HCT116 (cell line): ENCODE data around the gene CHCHD3. TPM values are rescaled to one million over a fixed set of nuclear protein-coding genes. Genes with fewer than 3 reads are reported as not detected.

Experiments used
- ATAC-seq: fragments of 200-7000 bp; cut with Tn5 transposase; 2 replicates; pipeline ENCODE4 v1.9.1; 2020; ENCODE audit warnings: mild to moderate bottlenecking, moderate library complexity
- BruUV-seq: library from RNA; stranded (reverse); fragments of 400-500 nt; replicated peaks from 2 replicates; lab custom pipeline; 2021; lab: Mats Ljungman, UMichigan
- CTCF ChIA-PET: fragments of 300-600 bp; sonication (Branson Sonifier 250); formaldehyde crosslinking; loops from one replicate; lab custom pipeline; 2021; ENCODE audit warnings: antibody characterized with exemption; lab: Charles Lee
- POLR2A ChIA-PET: fragments of 300-600, 350-600 bp; sonication (Branson Sonifier 250); formaldehyde crosslinking; loops from one replicate; lab custom pipeline; 2021; ENCODE audit warnings: antibody characterized with exemption; lab: Charles Lee
- RAD21 ChIA-PET, 2 experiments: fragments of 300-600 bp; sonication (Branson Sonifier 250); formaldehyde crosslinking; loops; one replicate each; lab custom pipeline; 2023; ENCODE audit warnings: low total read pairs in 2 of 2; ENCODE audit not compliant: uncharacterized antibody in 2 of 2, unreplicated experiment in 2 of 2, low non-redundant PET in 1 of 2; lab: Charles Lee
- DNase-seq: peaks from one replicate; pipeline ENCODE4 v3.0.0-alpha.2; 2010; ENCODE audit warnings: low read depth, low spot score
- H2AFZ ChIP-seq: fragments of 200-600 bp; shearing (Covaris generic), sonication (generic); 2 replicates; pipeline ENCODE4 v1.6.1; 2017; ENCODE audit warnings: low read depth, mixed run types, mixed read lengths, antibody characterized with exemption, low read length; ENCODE audit not compliant: poor library complexity, severe bottlenecking
- H3K27ac ChIP-seq: 2 replicates; pipeline ENCODE4 v1.5.1; 2012; ENCODE audit warnings: low read depth, low read length
- H3K27me3 ChIP-seq: fragments of 200-600 bp; sonication (generic); 2 replicates; pipeline ENCODE4 v1.6.1; 2016; ENCODE audit warnings: mixed run types, low read length, mixed read lengths; ENCODE audit not compliant: insufficient read depth
- H3K36me3 ChIP-seq, 2 experiments: fragments of 200-500 bp in 1 of 2; fragments of 200-600 bp in 1 of 2; sonication (Bioruptor generic) in 1 of 2; sonication (generic) in 1 of 2; 2 replicates each; pipeline versions ENCODE4 v1.5.1 to v1.6.1; 2014 to 2016; ENCODE audit warnings: low read length in 2 of 2, inconsistent platforms in 1 of 2, mixed read lengths in 1 of 2, mixed run types in 1 of 2; ENCODE audit not compliant: insufficient read depth in 2 of 2, control insufficient read depth in 1 of 2
- H3K4me1 ChIP-seq, 2 experiments: fragments of 200-600 bp in 1 of 2; sonication (generic) in 1 of 2; 2 replicates each; pipeline versions ENCODE4 v1.5.1 to v1.6.1; 2012 to 2017; ENCODE audit warnings: low read length in 2 of 2, inconsistent platforms in 1 of 2, mild to moderate bottlenecking in 1 of 2, mixed read lengths in 1 of 2, mixed run types in 1 of 2, moderate library complexity in 1 of 2; ENCODE audit not compliant: insufficient read depth in 2 of 2, control insufficient read depth in 1 of 2
- H3K4me2 ChIP-seq: fragments of 200-600 bp; sonication (generic); 2 replicates; pipeline ENCODE4 v1.6.1; 2017; ENCODE audit warnings: mixed run types, low read length, mixed read lengths
- H3K4me3 ChIP-seq, 2 experiments: fragments of 200-600 bp in 1 of 2; sonication (generic) in 1 of 2; replicated peaks in 1 of 2; 2 replicates each; pipeline ENCODE4 v1.5.1; 2011 to 2016; ENCODE audit warnings: low read length in 2 of 2, control low read depth in 1 of 2, low read depth in 1 of 2, mild to moderate bottlenecking in 1 of 2, mixed read lengths in 1 of 2, mixed run types in 1 of 2
- H3K79me2 ChIP-seq: fragments of 200-600 bp; sonication (generic); 2 replicates; pipeline ENCODE4 v1.6.1; 2017; ENCODE audit warnings: mild to moderate bottlenecking, mixed run types, low read length, moderate library complexity, mixed read lengths; ENCODE audit not compliant: insufficient read depth
- H3K9ac ChIP-seq: fragments of 200-600 bp; sonication (generic); 2 replicates; pipeline ENCODE4 v1.6.1; 2016; ENCODE audit warnings: low read length, mixed read lengths
- H3K9me2 ChIP-seq: fragments of 200-600 bp; sonication (generic), shearing (Covaris generic); 2 replicates; pipeline ENCODE4 v1.6.1; 2017; ENCODE audit warnings: mixed run types, mild to moderate bottlenecking, moderate library complexity; ENCODE audit not compliant: insufficient read depth
- H3K9me3 ChIP-seq, 2 experiments: fragments of 200-500 bp in 1 of 2; fragments of 200-600 bp in 1 of 2; sonication (Bioruptor generic) in 1 of 2; sonication (generic) in 1 of 2; 2 replicates each; pipeline ENCODE4 v1.6.1; 2014 to 2017; ENCODE audit warnings: low read length in 2 of 2, mixed read lengths in 2 of 2, inconsistent platforms in 1 of 2, low read depth in 1 of 2, mild to moderate bottlenecking in 1 of 2, mixed run types in 1 of 2, moderate library complexity in 1 of 2; ENCODE audit not compliant: control insufficient read depth in 1 of 2, insufficient read depth in 1 of 2
- H4K20me1 ChIP-seq: fragments of 200-600 bp; sonication (generic), shearing (Covaris generic); 2 replicates; pipeline ENCODE4 v1.6.1; 2017; ENCODE audit warnings: mixed run types, mild to moderate bottlenecking, moderate library complexity; ENCODE audit not compliant: insufficient read depth
- CBX3 ChIP-seq: IDR thresholded peaks from 2 replicates; pipeline ENCODE4 v1.6.1; 2012; ENCODE audit warnings: low read depth
- CEBPB ChIP-seq: IDR thresholded peaks from 2 replicates; pipeline ENCODE4 v1.6.1; 2012; ENCODE audit warnings: low read depth
- EGR1 ChIP-seq: IDR thresholded peaks from 2 replicates; pipeline ENCODE4 v1.6.1; 2012; ENCODE audit warnings: low read depth
- ELF1 ChIP-seq: IDR thresholded peaks from 2 replicates; pipeline ENCODE4 v1.6.1; 2012; ENCODE audit warnings: low read depth, borderline replicate concordance
- EZH2phosphoT487 ChIP-seq: fragments of 200-600 bp; IDR thresholded peaks from 2 replicates; pipeline ENCODE4 v1.6.1; 2018; ENCODE audit warnings: antibody characterized with exemption, borderline replicate concordance
- FOSL1 ChIP-seq: IDR thresholded peaks from 2 replicates; pipeline ENCODE4 v1.6.1; 2012; ENCODE audit warnings: low read depth
- JUND ChIP-seq: IDR thresholded peaks from 2 replicates; pipeline ENCODE4 v1.6.1; 2012
- MAX ChIP-seq: IDR thresholded peaks from 2 replicates; pipeline ENCODE4 v1.6.1; 2012
- POLR2A ChIP-seq: IDR thresholded peaks from 2 replicates; pipeline ENCODE4 v1.7.0; 2011; ENCODE audit warnings: borderline replicate concordance; ENCODE audit not compliant: insufficient read depth, insufficient read length; ENCODE audit errors: extremely low read depth
- RAD21 ChIP-seq: IDR thresholded peaks from 2 replicates; pipeline ENCODE4 v1.6.1; 2012; ENCODE audit warnings: low read depth, mild to moderate bottlenecking
- SIN3A ChIP-seq: IDR thresholded peaks from 2 replicates; pipeline ENCODE4 v1.6.1; 2012; ENCODE audit warnings: low read depth
- SP1 ChIP-seq: IDR thresholded peaks from 2 replicates; pipeline ENCODE4 v1.6.1; 2012; ENCODE audit warnings: low read depth
- SRF ChIP-seq: IDR thresholded peaks from 2 replicates; pipeline ENCODE4 v1.6.1; 2012; ENCODE audit warnings: low read depth
- TCF7L2 ChIP-seq: IDR thresholded peaks from 2 replicates; pipeline ENCODE4 v1.7.0; 2011; ENCODE audit warnings: borderline replicate concordance, inconsistent platforms; ENCODE audit not compliant: insufficient read depth, insufficient read length; ENCODE audit errors: extremely low read depth
- YY1 ChIP-seq: IDR thresholded peaks from 2 replicates; pipeline ENCODE4 v1.6.1; 2011; ENCODE audit warnings: low read length, low read depth, moderate library complexity, mild to moderate bottlenecking; ENCODE audit not compliant: insufficient replicate concordance; ENCODE audit errors: extremely low read depth
- ZBTB33 ChIP-seq: IDR thresholded peaks from 2 replicates; pipeline ENCODE4 v1.6.1; 2011; ENCODE audit warnings: mild to moderate bottlenecking, low read length, moderate library complexity; ENCODE audit not compliant: insufficient replicate concordance; ENCODE audit errors: extremely low read depth
- ZFX ChIP-seq: fragments of 450-650 bp; IDR thresholded peaks from 2 replicates; pipeline ENCODE4 v1.6.1; 2017
- intact Hi-C: fragments of 100-400 bp; cut with micrococcal nuclease; formaldehyde crosslinking; loops from 2 replicates; pipeline ENCODE4 v1.10.0; 2022
- total RNA-seq: library from RNA; stranded (reverse); gene quantifications from one replicate; pipeline ENCODE4 v1.2.1, GENCODE V29; 2021; ENCODE audit not compliant: unreplicated experiment
- TF ChIP-seq, protein P1 (sequence below): IDR thresholded peaks from 2 replicates; pipeline ENCODE4 v1.6.1; 2012
- TF ChIP-seq, protein P2 (sequence below), 3 experiments: fragments of 200-600 bp in 1 of 3; sonication (generic) in 1 of 3; IDR thresholded peaks in 2 of 3; conservative IDR thresholded peaks in 1 of 3; 2 replicates each; pipeline ENCODE4 v1.5.1; 2012 to 2017; ENCODE audit warnings: low read depth in 2 of 3, low read length in 2 of 3, antibody characterized with exemption in 1 of 3, borderline replicate concordance in 1 of 3, control low read depth in 1 of 3, mild to moderate bottlenecking in 1 of 3, mixed read lengths in 1 of 3, mixed run types in 1 of 3, moderate library complexity in 1 of 3; ENCODE audit not compliant: insufficient read depth in 1 of 3
- TF ChIP-seq, protein P3 (sequence below): IDR thresholded peaks from 2 replicates; pipeline ENCODE4 v1.6.1; 2012; ENCODE audit warnings: low read depth

Gene CHCHD3
- total RNA-seq, 1 experiment from 2014 or later: 73.5 TPM

DNA sequence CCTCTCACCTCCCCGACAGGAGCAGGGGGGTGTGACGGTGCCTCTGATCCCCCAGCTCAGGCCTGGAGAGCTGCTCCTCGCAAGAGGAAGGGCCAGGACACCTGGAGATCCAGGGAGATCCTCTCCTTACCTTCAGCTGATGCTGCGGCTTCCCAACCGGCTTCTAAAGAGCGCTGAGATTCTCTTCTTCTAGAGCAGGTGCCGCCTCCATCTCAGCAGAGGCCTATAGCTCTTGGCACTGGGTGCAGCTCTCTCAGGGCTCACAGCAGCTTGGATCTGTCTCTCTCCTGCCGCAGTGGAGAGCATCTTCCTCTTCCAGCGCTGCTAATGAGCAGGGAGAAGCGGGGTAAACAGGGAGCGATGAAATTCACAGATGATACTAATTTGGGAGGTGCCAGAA lies 316.0 kb downstream of the CHCHD3 start:
- H3K27me3 ChIP-seq: no peaks in the 10 kb centered on the region
- BruUV-seq: no TSS peak
- ChIA-PET CTCF (no interaction called here), RAD21 (no interaction called here), POLR2A (no interaction called here)
- H3K9me2 ChIP-seq: no peaks in the 10 kb centered on the region
- H3K4me2 ChIP-seq: no peak overlapping the region
- ATAC-seq: no peak
- no peak overlapping the region for H3K27ac ChIP-seq
- H3K79me2 ChIP-seq: no peaks in the 10 kb centered on the region
- no peaks in the 10 kb centered on the region for H3K36me3 ChIP-seq
- no peak for DNase-seq
- no peak overlapping the region for H3K4me3 ChIP-seq
- H3K9ac ChIP-seq: no peak overlapping the region
- no peaks in the 10 kb centered on the region for H4K20me1 ChIP-seq
- no peaks in the 10 kb centered on the region for H3K4me1 ChIP-seq
- no peak overlapping the region for H2AFZ ChIP-seq
- intact Hi-C loops: no loop called here
- no peaks in the 10 kb centered on the region; a peak in 1 of 4 replicates for H3K9me3 ChIP-seq
- TF ChIP-seq TCF7L2 (no peak), SIN3A (no peak), FOSL1 (no peak), ZBTB33 (no peak), ELF1 (no peak), CEBPB (no peak), EGR1 (no peak), MAX (no peak), POLR2A (no peak), SRF (no peak), JUND (no peak), CBX3 (no peak), SP1 (no peak), EZH2phosphoT487 (no peak), YY1 (no peak), ZFX (no peak), RAD21 (no peak)
- TF ChIP-seq, protein P1, sequence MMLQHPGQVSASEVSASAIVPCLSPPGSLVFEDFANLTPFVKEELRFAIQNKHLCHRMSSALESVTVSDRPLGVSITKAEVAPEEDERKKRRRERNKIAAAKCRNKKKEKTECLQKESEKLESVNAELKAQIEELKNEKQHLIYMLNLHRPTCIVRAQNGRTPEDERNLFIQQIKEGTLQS: no peak
- TF ChIP-seq, protein P2, sequence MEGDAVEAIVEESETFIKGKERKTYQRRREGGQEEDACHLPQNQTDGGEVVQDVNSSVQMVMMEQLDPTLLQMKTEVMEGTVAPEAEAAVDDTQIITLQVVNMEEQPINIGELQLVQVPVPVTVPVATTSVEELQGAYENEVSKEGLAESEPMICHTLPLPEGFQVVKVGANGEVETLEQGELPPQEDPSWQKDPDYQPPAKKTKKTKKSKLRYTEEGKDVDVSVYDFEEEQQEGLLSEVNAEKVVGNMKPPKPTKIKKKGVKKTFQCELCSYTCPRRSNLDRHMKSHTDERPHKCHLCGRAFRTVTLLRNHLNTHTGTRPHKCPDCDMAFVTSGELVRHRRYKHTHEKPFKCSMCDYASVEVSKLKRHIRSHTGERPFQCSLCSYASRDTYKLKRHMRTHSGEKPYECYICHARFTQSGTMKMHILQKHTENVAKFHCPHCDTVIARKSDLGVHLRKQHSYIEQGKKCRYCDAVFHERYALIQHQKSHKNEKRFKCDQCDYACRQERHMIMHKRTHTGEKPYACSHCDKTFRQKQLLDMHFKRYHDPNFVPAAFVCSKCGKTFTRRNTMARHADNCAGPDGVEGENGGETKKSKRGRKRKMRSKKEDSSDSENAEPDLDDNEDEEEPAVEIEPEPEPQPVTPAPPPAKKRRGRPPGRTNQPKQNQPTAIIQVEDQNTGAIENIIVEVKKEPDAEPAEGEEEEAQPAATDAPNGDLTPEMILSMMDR (IDR thresholded peaks at IDR 0.05 in 2 of 3, conservative IDR thresholded peaks at IDR 0.05 in 1 of 3; ENCODE audit: borderline replicate concordance in 1 of 3, insufficient read depth in 1 of 3, low read depth in 2 of 3, low read length in 2 of 3): no peak
- TF ChIP-seq, protein P3, sequence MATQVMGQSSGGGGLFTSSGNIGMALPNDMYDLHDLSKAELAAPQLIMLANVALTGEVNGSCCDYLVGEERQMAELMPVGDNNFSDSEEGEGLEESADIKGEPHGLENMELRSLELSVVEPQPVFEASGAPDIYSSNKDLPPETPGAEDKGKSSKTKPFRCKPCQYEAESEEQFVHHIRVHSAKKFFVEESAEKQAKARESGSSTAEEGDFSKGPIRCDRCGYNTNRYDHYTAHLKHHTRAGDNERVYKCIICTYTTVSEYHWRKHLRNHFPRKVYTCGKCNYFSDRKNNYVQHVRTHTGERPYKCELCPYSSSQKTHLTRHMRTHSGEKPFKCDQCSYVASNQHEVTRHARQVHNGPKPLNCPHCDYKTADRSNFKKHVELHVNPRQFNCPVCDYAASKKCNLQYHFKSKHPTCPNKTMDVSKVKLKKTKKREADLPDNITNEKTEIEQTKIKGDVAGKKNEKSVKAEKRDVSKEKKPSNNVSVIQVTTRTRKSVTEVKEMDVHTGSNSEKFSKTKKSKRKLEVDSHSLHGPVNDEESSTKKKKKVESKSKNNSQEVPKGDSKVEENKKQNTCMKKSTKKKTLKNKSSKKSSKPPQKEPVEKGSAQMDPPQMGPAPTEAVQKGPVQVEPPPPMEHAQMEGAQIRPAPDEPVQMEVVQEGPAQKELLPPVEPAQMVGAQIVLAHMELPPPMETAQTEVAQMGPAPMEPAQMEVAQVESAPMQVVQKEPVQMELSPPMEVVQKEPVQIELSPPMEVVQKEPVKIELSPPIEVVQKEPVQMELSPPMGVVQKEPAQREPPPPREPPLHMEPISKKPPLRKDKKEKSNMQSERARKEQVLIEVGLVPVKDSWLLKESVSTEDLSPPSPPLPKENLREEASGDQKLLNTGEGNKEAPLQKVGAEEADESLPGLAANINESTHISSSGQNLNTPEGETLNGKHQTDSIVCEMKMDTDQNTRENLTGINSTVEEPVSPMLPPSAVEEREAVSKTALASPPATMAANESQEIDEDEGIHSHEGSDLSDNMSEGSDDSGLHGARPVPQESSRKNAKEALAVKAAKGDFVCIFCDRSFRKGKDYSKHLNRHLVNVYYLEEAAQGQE: no peak
